GM18861 (cell line): ENCODE results near the gene CAMKK1.
"Not testable (repeated sequence)": the region's sequence is repeated elsewhere in the genome, so short reads cannot be mapped to it uniquely, and the experiment has no call there.

ENCODE experiments used
- ATAC-seq: cut with Tn5 transposase; IDR thresholded peaks from one replicate; pipeline ENCODE4 v1.9.1; 2021; ENCODE audit not compliant: unreplicated experiment

Gene CAMKK1

DNA sequence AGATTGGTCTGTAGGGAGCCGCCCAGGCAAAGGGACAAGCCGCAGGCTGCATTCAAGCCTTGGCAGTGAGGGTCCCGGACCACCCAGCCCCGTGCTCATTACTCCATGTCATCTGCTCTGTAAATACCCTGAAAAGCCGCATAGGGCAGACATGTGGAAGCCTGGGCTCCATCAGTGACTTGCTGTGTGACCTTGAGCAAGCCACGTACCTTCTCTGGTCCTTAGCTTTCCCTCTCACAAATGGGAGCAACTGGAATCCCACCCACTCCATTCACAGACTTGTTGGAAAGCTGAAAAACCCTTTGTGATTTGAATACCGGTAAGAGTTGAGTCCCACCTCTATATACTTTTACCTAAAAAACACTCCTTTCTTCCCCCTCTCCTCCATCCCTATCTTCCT is 11.9 kb downstream of the CAMKK1 start:
- ATAC-seq = no peak

DNA sequence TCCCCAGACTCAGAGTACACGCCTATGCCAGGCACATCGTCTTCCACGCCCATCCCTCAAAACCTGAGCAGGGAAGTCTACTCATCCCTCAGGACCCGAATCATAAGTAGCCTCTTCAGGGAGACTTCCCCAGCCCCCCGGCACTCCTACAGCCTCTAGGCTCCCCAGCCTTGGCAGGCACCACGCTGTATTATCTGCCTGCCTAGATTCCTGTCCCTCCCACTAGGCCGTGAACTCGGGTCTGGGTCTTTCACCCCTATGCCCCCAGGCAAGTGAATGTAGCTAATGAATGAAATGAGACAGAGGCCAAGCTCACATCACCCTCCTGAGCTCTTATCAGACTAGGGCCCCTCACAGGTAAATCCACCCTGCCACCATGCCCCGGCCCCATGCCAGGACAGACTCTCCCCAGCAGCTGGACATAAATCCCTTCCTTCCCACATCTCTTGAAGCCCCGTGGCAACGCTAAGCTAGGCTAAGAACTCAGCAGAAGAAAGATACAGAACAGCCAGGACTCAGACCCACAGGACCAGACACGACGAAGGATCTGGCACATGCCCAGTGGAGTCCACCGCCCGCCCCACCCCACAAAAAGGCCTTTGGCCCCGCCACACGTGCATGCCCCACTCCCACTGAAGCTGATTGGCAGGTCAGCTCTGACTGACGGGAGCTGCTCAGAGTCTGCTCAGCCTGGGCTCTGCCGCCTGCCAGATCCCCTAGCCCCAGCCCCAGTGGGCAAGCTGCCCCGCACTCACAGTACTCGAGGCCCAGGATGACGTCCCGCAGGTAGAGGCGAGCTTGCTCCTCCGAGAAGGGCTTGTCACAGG is 13.0 kb downstream of the CAMKK1 start:
- ATAC-seq = no peak

DNA sequence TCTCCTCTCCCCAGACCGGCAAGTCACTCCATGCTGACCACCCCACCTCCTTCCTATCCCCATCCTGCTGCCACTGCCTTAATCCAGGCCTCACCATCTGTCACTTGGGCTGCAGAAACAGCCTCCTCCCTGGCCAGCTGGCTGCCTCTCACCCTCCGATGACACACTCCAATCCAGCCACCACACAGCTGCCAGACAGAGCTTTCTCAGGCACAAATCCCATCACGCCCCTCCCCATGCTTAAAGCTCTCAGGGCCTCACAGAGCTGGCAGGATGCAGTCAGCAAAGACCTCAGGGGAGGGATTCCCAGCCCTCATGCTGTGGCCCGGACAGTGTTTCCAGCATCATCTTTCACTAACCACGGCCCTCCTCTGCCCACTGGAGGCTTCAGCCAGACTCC is 13.7 kb downstream of the CAMKK1 start:
- ATAC-seq = no peak

DNA sequence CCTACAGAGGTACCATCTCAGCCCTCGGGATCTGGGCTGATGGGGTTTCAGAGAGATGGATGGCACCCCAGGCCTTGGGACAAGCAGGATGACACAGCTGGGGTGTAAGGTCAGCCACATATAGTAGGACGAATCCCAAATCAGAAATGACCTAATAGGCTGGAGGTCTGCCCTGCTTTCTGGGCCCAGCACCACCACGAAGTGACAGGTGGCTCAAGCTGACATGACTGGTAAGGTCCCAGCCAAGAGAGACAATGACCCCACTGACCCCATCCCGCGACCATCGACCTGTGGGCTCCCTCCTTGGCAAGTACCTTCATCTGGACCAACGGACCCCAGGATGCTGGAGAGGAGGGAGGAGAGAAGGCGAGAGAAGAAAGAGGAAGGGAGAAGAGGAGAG is 15.6 kb downstream of the CAMKK1 start:
- no peak for ATAC-seq

DNA sequence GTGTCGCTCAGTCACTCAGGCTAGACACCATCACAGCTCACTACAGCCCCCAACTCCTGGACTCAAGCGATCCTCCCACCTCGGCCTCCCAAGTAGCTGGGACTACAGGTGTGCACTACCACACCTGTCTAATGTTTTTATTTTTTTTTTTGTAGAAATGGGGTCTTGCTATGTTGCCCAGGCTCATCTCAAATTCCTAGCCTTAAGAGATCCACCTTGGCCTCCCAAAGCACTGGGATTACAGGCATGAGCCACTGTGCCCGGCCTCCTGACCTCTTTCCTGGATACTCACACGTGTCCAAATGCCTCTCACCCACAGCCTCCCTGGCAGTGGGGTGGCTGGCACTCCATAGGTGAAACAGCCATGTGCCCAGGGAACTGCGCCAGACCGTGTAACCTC is 17.5 kb downstream of the CAMKK1 start:
- no peak for ATAC-seq

DNA sequence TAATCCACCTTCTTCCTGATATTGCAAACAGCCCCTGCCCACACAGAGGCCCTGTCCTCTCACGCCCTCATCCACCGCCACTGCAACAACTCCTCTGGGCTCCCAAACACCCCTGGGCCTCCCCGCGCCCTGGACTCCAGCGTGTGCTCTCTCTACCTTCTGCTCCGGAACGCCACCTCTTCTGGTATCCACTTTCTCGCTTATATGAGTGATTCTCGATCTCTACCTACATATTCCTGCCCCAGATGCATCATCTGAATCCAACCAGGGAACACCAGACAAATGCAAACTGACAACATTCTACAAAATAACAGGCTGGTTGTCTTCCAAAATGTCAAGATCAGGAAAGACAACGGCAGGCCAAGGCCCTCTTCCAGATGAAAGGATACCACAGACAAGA is 19.0 kb downstream of the CAMKK1 start:
- no peak for ATAC-seq

DNA sequence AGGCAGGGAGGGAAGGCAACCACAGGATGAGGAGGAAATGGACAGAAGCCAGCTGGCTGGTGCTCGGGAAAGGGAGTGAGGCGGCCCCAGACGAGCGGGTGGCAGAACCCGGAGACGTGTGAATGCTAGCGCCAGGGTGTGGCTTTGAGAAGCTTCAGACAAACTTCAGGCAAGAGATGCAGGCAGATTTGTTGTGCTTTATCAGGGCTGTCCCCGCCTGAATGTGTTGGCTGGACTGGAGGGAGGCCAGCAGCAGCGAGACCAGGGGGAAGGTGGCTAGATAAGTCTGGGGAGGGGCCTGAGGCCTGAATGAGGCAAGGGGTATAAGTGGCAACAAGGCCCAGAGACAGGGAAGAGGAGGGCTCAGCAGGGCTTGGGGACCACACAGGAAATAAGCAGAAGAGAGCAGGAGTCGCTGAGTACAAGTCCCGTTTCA is 22.0 kb downstream of the CAMKK1 start:
- ATAC-seq = no peak

DNA sequence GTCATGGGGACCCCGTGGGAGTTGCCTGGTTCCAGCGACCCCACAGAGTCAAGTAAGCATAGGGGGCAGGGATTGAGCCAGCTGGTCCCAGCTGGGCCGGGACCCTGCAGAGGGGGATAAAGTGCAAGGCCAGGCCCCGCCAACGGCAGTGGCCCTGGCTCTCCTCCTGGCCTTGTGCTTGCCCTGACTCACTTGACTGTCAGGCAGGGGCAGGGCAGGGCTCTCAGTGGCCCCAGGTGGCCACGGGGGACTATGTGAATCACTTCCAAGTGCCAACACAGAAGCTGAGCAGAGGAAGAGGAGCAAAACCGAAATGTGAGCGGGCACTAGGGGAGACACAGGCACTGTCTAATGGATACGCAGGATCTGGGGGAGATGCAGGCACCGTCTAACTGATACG is 25.2 kb downstream of the CAMKK1 start:
- ATAC-seq = no peak

DNA sequence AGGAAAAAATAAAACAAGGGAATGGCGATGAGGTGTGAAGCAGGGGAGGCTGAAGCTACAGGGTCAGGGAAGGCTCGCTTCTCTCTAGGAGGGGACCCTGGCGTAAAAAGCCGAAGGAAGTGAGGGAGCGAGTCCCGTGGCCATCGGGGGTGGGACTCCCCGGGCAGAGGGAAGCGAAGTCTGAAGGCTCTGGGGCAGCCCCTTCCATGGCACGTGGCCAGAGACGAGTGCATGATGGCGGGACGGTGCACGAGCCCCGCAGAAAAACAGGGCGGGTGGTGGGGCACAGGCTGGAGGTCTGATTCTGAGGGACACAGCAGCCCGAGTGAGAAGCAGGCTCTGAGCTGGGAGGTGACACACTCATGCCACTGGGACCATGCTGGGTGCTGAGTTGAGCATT is 25.7 kb downstream of the CAMKK1 start:
- ATAC-seq = no peak

DNA sequence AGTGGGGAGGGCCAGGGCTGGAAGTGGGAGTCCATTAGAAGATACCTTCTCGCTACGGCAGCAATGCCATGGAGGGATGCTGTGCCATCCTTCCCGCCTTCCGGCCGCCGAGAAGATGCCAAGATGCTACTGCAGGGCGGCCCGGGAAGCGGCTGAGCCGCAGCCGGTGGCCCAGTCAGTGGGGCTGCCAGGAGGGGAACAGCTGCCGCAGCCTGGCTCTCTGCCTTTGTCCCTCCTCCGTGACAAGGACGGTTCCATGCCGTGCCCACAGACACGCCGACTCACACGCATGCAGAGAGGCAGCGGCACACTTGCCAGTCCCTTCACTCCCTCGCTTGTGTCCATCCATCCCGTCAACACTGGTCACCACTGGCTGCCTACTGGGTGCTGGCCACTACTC is 26.6 kb downstream of the CAMKK1 start:
- ATAC-seq = no peak

DNA sequence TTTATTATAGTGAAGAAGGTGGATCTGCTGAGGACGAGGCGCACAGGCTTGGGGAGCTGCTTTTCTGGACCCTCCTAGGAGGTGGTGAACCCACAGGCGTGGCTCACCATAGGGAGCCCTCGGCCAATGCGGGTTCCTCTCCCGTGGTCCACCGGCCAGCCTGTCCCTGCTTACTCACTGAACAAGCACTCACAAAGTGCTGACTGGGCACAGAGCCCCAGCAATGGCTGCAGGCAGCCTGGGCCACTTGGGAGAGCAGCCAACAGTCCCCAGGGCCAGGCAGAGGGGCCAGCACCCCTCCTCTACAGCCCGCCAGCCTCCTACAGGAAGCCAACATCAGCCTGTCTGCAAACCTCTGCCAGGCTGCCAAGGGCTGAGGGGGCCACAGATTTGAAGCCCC is 27.7 kb downstream of the CAMKK1 start:
- ATAC-seq = no peak

DNA sequence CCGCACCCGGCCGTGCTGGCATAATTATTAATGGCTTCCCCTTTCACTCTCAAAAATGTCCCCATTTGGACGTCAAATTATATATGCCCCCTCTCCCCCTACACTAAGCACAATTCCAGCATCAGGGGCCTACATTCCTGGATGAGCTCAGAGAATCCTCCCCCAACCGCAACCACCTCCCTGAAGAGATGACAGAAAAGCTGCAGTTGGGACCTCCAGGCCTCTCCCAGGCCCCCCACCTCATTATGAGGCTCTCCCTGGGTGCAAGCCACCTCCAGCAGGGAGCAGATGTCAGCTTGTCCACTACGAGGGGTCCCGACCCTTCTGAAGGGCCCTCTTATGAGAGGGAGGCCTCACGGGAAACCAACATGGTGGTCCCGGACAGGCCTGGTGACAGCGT is 28.3 kb downstream of the CAMKK1 start:
- no peak for ATAC-seq

DNA sequence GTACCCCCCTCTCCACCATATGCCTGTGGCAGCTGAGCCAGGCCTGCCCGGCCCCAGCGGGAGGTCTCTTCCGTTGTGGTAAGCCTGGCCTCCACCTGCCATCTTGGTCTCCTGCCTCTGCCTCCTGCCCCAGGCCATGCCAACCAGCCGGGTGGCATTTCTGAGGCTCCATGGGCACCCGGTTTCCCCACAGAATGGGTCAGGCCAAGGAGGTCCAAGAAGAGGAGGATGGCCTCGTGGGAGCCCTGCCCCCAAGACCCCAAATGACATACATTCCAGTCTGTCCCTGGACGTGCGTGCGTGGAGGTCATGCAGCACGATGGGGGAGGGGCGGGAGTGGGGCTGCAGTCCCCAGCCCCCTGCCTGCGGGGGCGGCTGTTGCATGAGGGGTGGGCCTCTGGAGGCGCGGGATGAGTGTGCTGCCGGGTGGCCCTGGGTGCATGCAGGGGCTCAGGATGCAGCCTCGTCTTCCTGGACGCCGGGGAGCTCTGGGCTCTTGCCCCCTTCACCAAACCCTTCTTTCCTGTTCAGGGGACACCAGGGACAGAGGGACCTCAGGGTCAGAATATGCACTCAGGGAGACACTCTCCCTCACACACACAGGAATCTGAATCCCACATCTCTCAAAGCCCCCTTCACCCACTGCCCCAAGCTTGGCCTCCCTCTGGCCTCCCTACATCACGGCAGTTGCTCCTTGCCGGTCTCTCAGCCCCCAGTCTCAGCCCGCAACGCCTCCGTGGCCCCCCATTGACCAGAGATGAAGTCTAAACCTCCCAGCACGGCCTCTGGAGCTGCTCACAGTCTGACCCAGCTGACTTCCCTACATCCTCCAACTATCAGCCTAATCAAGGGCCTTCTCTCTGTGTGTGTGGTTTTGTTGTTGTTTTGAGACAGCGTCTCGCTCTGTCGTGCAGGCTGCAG is 30.8 kb downstream of the CAMKK1 start:
- ATAC-seq = no peak

DNA sequence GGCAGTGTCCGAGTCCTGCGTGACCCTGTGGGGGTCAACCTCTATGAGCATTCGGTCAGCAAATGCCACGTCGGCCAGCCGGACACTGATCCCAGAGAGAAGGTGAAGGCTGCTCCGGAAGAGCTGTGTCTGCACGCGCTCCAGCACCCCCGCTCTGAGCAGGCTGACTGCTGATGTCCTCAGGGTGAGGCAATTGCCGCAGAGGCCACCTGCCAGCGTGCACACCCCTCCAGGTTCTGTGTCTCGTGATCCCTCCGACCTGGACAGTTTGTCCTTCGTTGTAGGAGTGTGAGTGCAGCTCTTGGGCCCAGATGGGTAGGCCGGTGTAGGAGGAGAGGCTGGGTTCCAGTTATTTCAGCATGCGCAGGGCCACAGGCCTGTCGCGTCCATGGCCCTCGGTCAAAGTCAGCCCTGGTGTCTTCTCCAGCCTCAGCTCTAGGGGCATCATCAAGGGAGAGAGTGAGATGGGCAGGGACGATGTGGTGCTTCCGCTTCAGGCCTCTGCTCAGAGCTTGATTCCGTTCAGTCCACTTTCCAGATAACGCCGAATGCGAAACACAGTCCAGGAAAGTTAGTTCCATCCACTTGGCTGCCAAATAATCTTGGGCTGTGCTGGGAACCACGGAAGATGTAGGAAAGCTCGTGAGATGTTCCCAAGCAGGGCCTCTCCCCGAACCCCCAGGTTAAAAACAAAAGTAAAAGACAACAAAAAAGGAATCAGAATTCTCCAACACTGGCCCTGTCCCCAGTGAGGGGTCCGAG is 31.7 kb downstream of the CAMKK1 start:
- ATAC-seq = no peak

DNA sequence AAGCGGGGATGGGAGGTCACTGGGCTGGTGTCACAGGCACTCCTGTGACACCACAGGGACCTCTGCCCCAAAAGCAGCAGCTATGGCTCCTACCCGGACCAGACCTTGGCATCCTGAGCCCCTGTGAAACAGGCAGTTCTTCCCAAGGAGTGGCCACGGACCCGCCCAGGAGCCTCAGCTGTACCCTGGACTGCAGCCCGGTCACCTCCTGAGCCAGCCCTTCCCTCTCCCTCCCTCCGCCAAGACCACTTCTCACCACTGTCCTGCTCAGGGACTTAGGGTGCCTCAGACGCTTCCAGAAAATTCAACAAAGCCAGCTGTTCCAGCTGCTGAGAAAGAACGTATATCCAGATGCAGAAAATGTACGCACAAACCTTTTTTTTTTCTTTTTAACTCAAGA is 32.9 kb downstream of the CAMKK1 start:
- no peak for ATAC-seq

DNA sequence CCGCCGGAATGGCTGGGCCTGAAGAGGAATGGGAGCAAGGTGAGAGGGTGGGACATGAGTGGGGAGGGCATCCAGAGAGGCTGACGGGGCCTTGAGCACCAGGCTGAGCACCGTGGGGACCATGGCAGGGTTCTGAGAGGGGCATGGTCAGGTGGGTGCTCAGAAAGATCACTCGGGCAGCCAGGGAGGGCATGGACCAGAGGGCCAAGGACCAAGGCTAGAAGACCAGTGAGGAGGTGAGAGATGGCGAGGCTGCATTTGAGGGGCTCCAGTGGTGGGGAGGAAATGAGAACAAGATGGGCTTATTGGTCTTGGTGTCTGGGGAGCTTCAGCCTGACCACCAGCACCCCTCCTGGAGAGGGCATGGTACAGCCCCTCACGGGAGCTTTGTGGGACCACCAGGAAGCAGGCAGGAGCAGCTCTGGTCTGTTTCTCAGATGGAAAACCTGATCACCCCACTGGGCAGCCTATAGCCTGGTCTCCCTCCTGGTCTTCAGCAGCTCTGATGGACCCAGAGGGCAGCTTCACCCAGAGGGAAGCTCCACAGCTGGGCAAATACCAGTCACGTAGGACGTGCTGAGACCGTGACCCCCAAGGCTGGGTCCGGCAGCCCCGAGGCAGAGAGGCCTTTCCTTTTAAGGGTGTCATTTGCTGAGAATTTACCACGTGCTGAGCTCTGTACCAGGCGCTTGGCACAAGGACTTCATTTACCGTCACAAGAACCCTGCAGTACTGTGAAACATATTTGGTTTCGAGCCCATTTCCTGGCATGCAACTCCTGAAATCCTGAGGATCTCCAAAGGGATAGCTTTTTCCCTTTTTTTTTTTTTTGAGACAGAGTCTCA is 35.4 kb downstream of the CAMKK1 start:
- no peak for ATAC-seq

DNA sequence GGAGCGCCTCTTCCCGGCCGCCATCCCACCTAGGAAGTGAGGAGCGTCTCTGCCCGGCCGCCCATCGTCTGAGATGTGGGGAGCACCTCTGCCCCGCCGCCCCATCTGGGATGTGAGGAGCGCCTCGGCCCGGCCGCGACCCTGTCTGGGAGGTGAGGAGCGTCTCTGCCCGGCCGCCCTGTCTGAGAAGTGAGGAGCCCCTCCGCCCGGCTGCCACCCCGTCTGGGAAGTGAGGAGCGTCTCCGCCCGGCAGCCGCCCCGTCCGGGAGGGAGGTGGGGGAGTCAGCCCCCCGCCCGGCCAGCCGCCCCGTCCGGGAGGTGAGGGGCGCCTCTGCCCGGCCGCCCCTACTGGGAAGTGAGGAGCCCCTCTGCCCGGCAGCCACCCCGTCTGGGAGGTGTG is 38.6 kb downstream of the CAMKK1 start:
- not testable (repeated sequence) for ATAC-seq

DNA sequence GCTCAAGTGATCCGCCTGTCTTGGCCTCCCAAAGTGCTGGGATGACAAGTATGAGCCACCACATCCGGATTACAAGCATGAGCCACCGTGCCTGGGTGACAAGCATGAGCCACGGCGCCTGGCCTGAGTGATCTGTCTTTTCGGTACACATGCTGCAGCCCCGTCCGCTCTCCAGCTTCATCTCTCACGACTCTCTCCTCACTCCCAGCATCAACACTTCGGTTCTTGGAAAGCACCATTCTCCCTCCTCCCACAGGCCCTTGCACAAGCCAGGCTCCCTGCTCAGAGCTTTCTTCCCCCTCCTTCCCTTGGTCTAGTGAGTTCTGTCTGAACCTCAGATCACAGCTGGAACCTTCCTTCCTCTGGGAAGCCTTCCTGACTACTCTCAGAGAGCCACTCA is 40.3 kb downstream of the CAMKK1 start:
- no peak for ATAC-seq

DNA sequence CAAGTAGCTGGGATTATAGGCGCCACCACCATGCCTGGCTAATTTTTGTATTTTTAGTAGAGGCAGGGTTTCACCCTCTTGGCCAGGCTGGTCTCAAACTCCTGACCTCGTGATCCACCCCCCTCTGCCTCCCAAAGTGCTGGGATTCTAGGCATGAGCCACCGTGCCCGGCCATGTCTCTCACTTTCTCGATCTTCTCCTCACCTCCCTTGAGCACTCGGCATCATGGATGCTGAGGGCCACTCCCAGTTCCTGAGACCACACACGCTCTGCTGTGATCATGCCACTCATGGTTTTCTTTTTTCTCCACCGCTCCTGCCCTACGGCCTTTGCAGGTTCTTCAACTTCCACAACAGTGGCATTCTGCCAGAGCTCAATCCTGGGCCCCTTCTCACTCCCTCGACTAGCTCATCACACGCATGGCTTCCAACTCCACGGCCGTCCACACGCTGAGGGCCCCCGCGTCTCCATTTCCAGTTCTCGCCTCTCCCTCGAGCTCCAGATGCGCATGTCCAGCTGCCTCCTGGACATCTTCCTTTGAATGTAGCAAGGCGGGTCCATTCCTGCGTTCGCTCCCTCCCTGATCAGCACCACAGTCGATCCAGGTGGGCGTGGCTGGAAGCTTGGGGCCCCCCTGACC is 41.3 kb downstream of the CAMKK1 start:
- no peak for ATAC-seq

DNA sequence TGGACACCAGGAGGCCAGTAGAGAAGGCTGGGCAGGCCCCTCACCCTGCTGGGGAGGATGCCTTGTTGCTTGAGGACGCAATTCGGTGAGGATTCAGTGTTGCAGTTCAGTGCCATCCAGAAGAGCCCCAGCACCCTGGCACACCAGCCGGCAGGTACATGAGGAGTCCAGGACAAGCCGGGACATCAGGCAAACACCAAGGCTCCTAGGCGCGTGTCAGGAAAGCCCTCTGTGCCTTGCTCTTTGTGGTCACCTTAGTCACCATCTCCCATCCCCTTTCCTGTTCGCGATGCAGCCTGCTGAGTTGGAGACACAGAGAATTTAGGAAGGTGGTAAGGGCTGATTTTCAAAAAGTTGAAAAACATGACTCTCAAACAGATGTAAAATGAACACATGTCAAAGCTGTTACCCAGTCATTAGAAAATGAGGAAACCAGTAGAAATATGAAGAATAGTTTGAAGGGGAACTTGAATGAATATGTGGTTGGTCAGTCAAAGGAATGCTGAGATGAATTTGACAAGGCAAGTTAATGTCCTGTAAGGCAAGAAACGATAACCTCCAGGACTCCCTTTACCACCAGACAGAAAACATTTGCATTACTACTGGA is 44.5 kb downstream of the CAMKK1 start:
- no peak for ATAC-seq
